ENCODE measurements around the gene RFFL.

DNA sequence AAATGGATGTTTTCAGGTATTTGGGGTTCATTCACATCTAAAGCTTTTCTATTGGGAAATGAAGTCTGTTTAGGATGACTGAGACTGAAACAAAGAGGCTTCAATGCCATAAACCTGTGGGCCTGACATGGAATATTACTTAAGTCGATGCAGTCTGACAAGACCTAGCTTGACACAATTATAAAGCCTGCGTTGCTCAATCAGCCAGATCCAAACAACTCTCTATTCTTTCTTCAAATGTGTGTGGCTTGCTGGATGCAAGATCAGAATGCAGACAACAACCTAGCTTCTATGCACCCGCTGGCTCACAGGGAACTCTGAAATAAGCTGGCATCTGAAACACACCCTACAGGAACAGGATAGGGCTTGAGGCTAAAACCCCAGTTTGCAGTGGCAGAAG, 40.0 kb downstream of the RFFL start:
- TF ChIP-seq CEBPB (IDR thresholded peaks at IDR 0.05; ENCODE audit: low read depth, low read length) (0 out of 2 replicates have a peak, but pooled peaks have one; percentile 1), RFX5 (IDR thresholded peaks at IDR 0.05; ENCODE audit: low read depth, low read length) (no peak), CHD1 (IDR thresholded peaks at IDR 0.05; ENCODE audit: low read depth, low read length) (no peak), FOS (IDR thresholded peaks at IDR 0.05; ENCODE audit: low read depth, low read length) (no peak), POLR2A (IDR thresholded peaks at IDR 0.05; ENCODE audit: low read depth, low read length) (no peak), SMC3 (IDR thresholded peaks at IDR 0.05; ENCODE audit: low read depth, low read length) (no peak), RAD21 (IDR thresholded peaks at IDR 0.05; ENCODE audit: low read length) (no peak), RCOR1 (IDR thresholded peaks at IDR 0.05; ENCODE audit: insufficient replicate concordance, low read length) (no peak), MXI1 (IDR thresholded peaks at IDR 0.05; ENCODE audit: borderline replicate concordance, low read depth, low read length) (no peak), MAZ (IDR thresholded peaks at IDR 0.05; ENCODE audit: borderline replicate concordance, low read depth, low read length) (no peak)
- TF ChIP-seq, protein P1, sequence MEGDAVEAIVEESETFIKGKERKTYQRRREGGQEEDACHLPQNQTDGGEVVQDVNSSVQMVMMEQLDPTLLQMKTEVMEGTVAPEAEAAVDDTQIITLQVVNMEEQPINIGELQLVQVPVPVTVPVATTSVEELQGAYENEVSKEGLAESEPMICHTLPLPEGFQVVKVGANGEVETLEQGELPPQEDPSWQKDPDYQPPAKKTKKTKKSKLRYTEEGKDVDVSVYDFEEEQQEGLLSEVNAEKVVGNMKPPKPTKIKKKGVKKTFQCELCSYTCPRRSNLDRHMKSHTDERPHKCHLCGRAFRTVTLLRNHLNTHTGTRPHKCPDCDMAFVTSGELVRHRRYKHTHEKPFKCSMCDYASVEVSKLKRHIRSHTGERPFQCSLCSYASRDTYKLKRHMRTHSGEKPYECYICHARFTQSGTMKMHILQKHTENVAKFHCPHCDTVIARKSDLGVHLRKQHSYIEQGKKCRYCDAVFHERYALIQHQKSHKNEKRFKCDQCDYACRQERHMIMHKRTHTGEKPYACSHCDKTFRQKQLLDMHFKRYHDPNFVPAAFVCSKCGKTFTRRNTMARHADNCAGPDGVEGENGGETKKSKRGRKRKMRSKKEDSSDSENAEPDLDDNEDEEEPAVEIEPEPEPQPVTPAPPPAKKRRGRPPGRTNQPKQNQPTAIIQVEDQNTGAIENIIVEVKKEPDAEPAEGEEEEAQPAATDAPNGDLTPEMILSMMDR (conservative IDR thresholded peaks at IDR 0.05; ENCODE audit: low read depth, low read length), result no peak
- TF ChIP-seq, protein P2, sequence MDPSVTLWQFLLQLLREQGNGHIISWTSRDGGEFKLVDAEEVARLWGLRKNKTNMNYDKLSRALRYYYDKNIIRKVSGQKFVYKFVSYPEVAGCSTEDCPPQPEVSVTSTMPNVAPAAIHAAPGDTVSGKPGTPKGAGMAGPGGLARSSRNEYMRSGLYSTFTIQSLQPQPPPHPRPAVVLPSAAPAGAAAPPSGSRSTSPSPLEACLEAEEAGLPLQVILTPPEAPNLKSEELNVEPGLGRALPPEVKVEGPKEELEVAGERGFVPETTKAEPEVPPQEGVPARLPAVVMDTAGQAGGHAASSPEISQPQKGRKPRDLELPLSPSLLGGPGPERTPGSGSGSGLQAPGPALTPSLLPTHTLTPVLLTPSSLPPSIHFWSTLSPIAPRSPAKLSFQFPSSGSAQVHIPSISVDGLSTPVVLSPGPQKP (IDR thresholded peaks at IDR 0.05; ENCODE audit: borderline replicate concordance, low read depth, low read length), result no peak
